ENCODE measurements around the gene OCA2. TPM values are rescaled to one million over a fixed set of nuclear protein-coding genes. Genes with fewer than 3 reads are reported as not detected.

Gene OCA2
- total and polyA plus RNA-seq, 4 donors, result 2.6 to 7.5 (median 3.2) TPM

DNA sequence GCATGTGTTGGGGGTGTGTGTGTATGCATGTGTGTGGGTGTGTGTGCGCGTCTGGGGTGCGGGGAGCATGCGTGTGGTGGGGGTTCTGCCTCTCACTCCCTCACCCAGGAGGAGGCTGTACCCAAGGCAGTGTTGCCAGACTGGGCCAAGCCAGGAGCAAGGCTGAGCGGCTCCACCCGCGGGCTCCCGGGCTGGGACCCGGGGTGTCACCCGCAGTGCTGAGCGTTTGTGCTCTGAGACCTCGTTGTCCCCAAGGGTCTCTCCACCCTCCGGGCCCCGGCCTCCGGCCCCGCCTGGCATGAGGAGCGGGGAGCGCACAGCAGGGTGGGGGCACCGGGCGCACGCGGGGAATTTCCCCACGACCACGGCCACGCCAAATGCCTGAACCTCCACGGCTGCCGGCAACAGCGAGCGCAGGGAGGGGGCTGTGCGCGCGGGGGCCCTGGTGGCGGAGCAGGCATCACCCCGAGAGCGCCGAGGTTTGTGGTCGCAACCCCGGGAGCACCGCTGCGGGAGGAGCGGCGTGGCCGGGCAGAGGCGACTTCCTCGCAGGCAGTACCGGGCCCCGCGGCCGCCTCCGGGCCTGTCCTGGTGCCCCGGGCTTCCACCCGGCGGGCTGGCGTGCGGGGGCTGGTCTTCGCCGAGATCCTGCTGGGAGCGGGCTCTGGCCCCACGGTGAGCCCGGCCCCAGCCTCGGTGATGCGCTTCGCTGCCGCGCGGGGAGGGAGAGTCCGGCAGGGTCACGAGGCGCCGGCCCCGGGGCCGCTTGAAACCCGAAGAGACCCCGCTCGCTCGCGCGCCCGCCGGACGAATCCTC is 7.4 kb upstream of the OCA2 start:
- peaks cover 17% of the 10 kb centered on the region for H3K4me1 ChIP-seq (ENCODE audit: control insufficient read depth, insufficient read depth, low read length)
- peaks cover 9% of the 10 kb centered on the region for H3K36me3 ChIP-seq (ENCODE audit: control insufficient read depth, insufficient read depth, low read length)
- peaks cover 2% of the 10 kb centered on the region for H3K27me3 ChIP-seq (ENCODE audit: control insufficient read depth, insufficient read depth, low read length)
- no peaks in the 10 kb centered on the region for H3K9me3 ChIP-seq (ENCODE audit: control insufficient read depth, insufficient read depth, low read length)
- peak in 1 of 6 donors; percentile 35 for DNase-seq (ENCODE audit: low read depth in 4 of 6, low spot score in 6 of 6)
- peak overlapping the region; percentile 44 for H3K4me3 ChIP-seq (ENCODE audit: low read depth, low read length)
- no peak overlapping the region for H3K27ac ChIP-seq (ENCODE audit: low read depth, low read length)
- WGBS (ENCODE audit: insufficient coverage), result 5% methylated on average over 81 of the region's 81 CpGs

DNA sequence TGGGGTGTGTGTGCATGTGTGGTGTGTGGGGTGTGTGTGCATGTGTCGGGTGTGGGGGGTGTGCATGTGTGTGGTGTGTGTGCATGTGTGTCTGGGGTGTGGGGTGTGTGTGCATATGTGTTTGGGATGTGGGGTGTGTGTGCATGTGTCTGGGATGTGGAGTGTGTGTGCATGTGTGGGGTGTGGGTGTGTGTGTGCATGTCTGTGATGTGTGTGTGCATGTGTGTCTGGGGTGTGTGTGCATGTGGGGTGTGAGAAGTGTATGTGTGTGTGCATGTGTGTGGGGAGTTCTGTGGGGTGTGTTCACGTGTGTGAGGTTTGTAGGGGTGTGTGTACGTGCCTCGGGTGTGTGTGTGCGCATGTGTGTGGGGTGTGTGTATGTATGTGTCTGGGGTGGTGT is 6.7 kb upstream of the OCA2 start:
- Histone ChIP-seq H3K36me3 (ENCODE audit: control insufficient read depth, insufficient read depth, low read length) (peaks cover 6% of the 10 kb centered on the region), H3K27me3 (ENCODE audit: control insufficient read depth, insufficient read depth, low read length) (peaks cover 5% of the 10 kb centered on the region), H3K4me1 (ENCODE audit: control insufficient read depth, insufficient read depth, low read length) (peaks cover 18% of the 10 kb centered on the region), H3K9me3 (ENCODE audit: control insufficient read depth, insufficient read depth, low read length) (no peaks in the 10 kb centered on the region), H3K27ac (ENCODE audit: low read depth, low read length) (no peak overlapping the region), H3K4me3 (ENCODE audit: low read depth, low read length) (no peak overlapping the region)
- no peak for DNase-seq (ENCODE audit: low read depth in 4 of 6, low spot score in 6 of 6)
- WGBS (ENCODE audit: insufficient coverage), result 98% methylated on average over 5 of the region's 5 CpGs

DNA sequence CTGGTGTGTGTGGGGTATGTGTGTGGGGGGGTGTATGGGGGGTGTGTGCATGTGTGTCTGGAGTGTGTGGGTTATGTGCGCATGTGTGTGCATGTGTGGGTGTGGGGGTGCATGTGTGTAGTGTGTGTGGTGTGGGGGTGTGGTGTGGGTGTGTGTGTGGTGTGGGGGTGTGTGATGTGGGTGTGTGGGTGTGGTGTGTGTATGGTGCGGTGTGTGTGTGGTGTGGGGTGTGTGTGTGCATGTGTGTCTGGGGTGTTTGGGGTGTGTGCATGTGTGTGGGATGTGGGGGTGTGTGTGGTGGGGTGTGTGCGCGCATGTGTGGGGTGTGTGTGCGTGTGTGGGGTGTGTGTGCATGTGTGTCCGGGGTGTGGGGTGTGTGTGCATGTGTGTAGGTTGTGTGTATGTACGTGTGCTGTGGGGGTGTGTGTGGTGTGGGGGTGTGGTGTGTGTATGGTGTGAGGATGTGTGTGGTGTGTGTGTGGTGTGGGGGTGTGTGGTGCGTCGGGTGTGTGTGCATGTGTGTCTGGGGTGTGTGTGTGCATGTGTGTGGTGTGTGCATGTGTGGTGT is 6.2 kb upstream of the OCA2 start:
- Histone ChIP-seq H3K36me3 (ENCODE audit: control insufficient read depth, insufficient read depth, low read length) (peaks cover 4% of the 10 kb centered on the region), H3K4me3 (ENCODE audit: low read depth, low read length) (no peak overlapping the region), H3K4me1 (ENCODE audit: control insufficient read depth, insufficient read depth, low read length) (peaks cover 22% of the 10 kb centered on the region), H3K27me3 (ENCODE audit: control insufficient read depth, insufficient read depth, low read length) (peaks cover 7% of the 10 kb centered on the region), H3K27ac (ENCODE audit: low read depth, low read length) (no peak overlapping the region), H3K9me3 (ENCODE audit: control insufficient read depth, insufficient read depth, low read length) (no peaks in the 10 kb centered on the region)
- DNase-seq (ENCODE audit: low read depth in 4 of 6, low spot score in 6 of 6), result no peak
- 98% methylated on average over 9 of the region's 9 CpGs for WGBS (ENCODE audit: insufficient coverage)

DNA sequence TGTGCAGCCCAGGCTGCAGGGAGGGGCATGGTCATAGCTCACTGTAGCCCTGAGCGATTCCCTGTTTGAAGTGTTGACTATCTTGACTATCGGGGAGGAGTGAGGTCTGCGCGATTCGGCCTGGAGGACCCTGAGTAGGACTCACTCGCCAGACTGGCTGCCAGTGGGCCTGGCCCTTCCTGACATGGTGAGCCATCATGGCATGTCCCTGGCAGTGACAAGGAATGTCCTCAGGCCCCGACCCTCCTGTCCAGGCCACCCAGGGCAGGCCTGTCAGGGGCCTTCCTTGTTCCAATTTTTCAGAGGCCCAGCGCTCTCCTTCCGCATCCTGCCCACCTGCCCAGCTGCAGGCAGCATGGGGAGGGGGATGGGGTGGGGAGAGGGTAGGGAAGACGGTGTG is 5.2 kb upstream of the OCA2 start:
- Histone ChIP-seq H3K27ac (ENCODE audit: low read depth, low read length) (no peak overlapping the region), H3K9me3 (ENCODE audit: control insufficient read depth, insufficient read depth, low read length) (no peaks in the 10 kb centered on the region), H3K27me3 (ENCODE audit: control insufficient read depth, insufficient read depth, low read length) (peaks cover 10% of the 10 kb centered on the region)

DNA sequence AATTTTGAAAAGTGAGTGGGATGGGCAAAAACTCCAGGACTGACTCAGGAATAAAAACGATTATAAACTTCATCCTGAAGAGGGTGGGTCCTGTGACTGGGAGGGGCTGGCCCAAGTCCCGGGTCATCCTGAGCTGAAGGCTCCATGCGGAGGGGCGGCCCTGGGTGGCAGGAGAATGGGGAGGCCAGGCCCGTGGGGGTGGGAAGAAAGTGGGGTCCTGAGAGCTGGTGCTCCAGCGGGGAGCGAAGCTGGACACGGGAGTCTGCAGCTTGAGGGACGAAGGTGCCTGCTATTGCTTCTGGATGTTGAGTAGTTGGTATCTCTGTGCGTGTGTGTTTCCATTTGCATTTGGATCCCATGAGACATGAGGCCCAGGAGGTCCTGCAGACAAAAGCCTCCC is 4.7 kb upstream of the OCA2 start:
- Histone ChIP-seq H3K4me1 (ENCODE audit: control insufficient read depth, insufficient read depth, low read length) (peaks cover 30% of the 10 kb centered on the region), H3K9me3 (ENCODE audit: control insufficient read depth, insufficient read depth, low read length) (no peaks in the 10 kb centered on the region), H3K4me3 (ENCODE audit: low read depth, low read length) (no peak overlapping the region), H3K36me3 (ENCODE audit: control insufficient read depth, insufficient read depth, low read length) (no peaks in the 10 kb centered on the region), H3K27ac (ENCODE audit: low read depth, low read length) (no peak overlapping the region), H3K27me3 (ENCODE audit: control insufficient read depth, insufficient read depth, low read length) (peaks cover 14% of the 10 kb centered on the region)
- no peak for DNase-seq (ENCODE audit: low read depth in 4 of 6, low spot score in 6 of 6)
- 87% methylated on average over 10 of the region's 10 CpGs for WGBS (ENCODE audit: insufficient coverage)

More for the DNA sequence above, 5.2 kb upstream of the OCA2 start:
- no peak overlapping the region for H3K4me3 ChIP-seq (ENCODE audit: low read depth, low read length)
- WGBS (ENCODE audit: insufficient coverage), result 83% methylated on average over 10 of the region's 10 CpGs
- H3K4me1 ChIP-seq (ENCODE audit: control insufficient read depth, insufficient read depth, low read length), result peaks cover 26% of the 10 kb centered on the region
- no peak for DNase-seq (ENCODE audit: low read depth in 4 of 6, low spot score in 6 of 6)
- no peaks in the 10 kb centered on the region for H3K36me3 ChIP-seq (ENCODE audit: control insufficient read depth, insufficient read depth, low read length)

DNA sequence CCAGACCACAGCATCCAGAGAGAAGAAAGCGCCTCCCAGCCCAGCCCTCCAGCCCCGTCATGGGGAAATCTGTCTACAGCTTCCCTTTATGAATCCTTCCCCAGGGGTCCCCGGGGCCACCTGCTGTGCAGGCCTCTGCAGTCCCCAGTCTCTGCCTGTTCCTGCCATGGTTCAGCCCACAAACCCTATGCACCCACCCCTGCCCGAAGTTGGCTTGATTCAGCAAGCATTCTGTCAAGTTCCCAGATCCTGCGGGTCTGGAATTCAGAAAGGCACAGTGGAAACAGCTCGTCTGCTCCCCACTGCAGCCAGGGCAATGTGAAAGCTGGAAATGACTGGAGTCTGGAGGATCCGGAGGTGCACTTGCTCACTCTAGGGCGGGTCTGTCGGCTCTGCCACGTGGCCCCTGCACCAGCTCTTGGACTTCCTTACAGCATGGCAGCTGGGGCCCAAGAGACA is 2.9 kb upstream of the OCA2 start:
- no peak for DNase-seq (ENCODE audit: low read depth in 4 of 6, low spot score in 6 of 6)
- no peak overlapping the region for H3K27ac ChIP-seq (ENCODE audit: low read depth, low read length)
- H3K9me3 ChIP-seq (ENCODE audit: control insufficient read depth, insufficient read depth, low read length), result no peaks in the 10 kb centered on the region
- H3K36me3 ChIP-seq (ENCODE audit: control insufficient read depth, insufficient read depth, low read length), result no peaks in the 10 kb centered on the region
- H3K27me3 ChIP-seq (ENCODE audit: control insufficient read depth, insufficient read depth, low read length), result peaks cover 28% of the 10 kb centered on the region
- WGBS (ENCODE audit: insufficient coverage), result 81% methylated on average over 10 of the region's 10 CpGs
- peaks cover 40% of the 10 kb centered on the region for H3K4me1 ChIP-seq (ENCODE audit: control insufficient read depth, insufficient read depth, low read length)
- no peak overlapping the region for H3K4me3 ChIP-seq (ENCODE audit: low read depth, low read length)

DNA sequence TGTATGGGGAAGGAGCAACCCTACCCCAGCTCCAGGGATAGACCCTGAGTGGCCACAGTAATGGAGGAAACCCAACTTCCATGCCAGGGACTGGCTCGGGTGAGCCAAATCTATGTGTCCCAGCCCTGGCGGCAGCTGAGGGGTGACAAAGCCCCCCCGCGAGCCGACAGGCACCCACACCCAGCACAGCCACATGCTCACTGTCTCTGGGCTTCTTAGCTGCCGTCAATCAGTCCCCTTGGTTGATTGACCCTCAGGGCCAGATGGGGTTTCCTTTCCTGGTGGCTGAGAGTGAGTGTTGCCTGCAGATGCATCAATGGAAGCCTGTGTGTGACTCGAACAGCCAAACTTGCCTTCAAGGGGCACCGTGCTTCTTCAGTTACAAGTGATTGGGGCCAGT is 2.1 kb upstream of the OCA2 start:
- 73% methylated on average over 8 of the region's 8 CpGs for WGBS (ENCODE audit: insufficient coverage)
- no peak for DNase-seq (ENCODE audit: low read depth in 4 of 6, low spot score in 6 of 6)
- peaks cover 40% of the 10 kb centered on the region for H3K4me1 ChIP-seq (ENCODE audit: control insufficient read depth, insufficient read depth, low read length)
- no peak overlapping the region for H3K27ac ChIP-seq (ENCODE audit: low read depth, low read length)
- no peaks in the 10 kb centered on the region for H3K9me3 ChIP-seq (ENCODE audit: control insufficient read depth, insufficient read depth, low read length)
- peaks cover 29% of the 10 kb centered on the region for H3K27me3 ChIP-seq (ENCODE audit: control insufficient read depth, insufficient read depth, low read length)
- no peaks in the 10 kb centered on the region for H3K36me3 ChIP-seq (ENCODE audit: control insufficient read depth, insufficient read depth, low read length)
- H3K4me3 ChIP-seq (ENCODE audit: low read depth, low read length), result no peak overlapping the region

DNA sequence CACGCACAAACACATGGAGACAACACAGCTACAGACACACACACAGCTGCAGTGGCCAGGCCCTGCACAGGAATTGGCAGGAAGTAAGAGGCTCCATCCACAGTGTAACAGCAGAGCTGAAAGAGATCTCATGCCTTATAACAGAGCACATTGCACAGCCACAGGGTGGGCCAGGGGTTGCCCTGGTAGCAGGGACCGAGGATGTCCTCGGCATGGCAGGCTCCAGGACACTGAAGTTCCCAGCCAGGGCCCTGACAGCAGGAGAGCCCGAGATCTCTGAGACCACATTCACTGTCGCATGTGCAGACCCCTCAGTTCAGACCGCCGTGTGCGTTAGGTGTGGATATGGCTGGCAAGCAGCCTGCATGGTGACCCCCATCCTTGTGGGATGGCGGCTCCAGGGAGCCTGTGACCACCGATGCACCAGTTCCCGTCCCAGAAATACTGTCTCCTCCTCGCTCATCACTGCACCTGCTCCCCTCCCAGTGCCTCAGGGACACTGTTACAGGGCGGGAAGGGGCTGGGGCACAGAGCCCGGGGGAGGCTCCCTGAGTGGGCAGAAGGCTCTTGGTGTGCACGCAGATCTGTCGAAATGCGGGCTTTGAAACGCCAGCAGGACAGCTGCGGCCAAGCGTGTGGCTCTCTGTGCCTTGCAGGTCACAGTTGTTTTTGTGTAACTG is 1.5 kb upstream of the OCA2 start:
- Histone ChIP-seq H3K27me3 (ENCODE audit: control insufficient read depth, insufficient read depth, low read length) (peaks cover 35% of the 10 kb centered on the region), H3K36me3 (ENCODE audit: control insufficient read depth, insufficient read depth, low read length) (no peaks in the 10 kb centered on the region), H3K9me3 (ENCODE audit: control insufficient read depth, insufficient read depth, low read length) (no peaks in the 10 kb centered on the region), H3K4me1 (ENCODE audit: control insufficient read depth, insufficient read depth, low read length) (peaks cover 43% of the 10 kb centered on the region), H3K27ac (ENCODE audit: low read depth, low read length) (no peak overlapping the region), H3K4me3 (ENCODE audit: low read depth, low read length) (no peak overlapping the region)
- 74% methylated on average over 20 of the region's 20 CpGs for WGBS (ENCODE audit: insufficient coverage)
- DNase-seq (ENCODE audit: low read depth in 4 of 6, low spot score in 6 of 6), result no peak

DNA sequence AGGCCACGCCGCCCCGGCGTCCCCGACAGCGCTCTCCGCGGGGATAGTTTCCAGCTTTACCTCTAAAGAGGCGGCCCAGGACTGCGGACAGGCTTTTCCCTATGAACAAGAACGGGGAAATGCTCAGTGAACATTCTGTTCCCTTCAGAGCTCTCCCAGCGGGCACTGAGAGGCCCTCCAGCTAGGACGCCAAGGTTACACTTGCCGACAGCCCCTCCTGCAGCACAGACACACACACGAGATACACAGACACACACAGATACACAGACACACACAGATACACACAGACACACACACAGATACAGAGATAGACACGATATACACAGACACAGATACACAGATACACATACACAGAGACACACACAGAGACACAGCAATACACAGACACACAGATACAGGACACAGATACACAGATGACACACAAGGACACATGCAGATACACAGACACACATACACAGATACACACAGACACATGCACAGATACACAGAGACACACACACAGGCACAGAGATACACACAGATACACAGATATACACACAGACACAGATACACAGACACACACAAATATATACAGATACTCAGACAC is 533 bp upstream of the OCA2 start:
- no peak overlapping the region for H3K27ac ChIP-seq (ENCODE audit: low read depth, low read length)
- H3K36me3 ChIP-seq (ENCODE audit: control insufficient read depth, insufficient read depth, low read length), result no peaks in the 10 kb centered on the region
- H3K9me3 ChIP-seq (ENCODE audit: control insufficient read depth, insufficient read depth, low read length), result no peaks in the 10 kb centered on the region
- peaks cover 43% of the 10 kb centered on the region for H3K27me3 ChIP-seq (ENCODE audit: control insufficient read depth, insufficient read depth, low read length)
- H3K4me1 ChIP-seq (ENCODE audit: control insufficient read depth, insufficient read depth, low read length), result peaks cover 52% of the 10 kb centered on the region
- H3K4me3 ChIP-seq (ENCODE audit: low read depth, low read length), result no peak overlapping the region
- peak in 1 of 6 donors; percentile 49 for DNase-seq (ENCODE audit: low read depth in 4 of 6, low spot score in 6 of 6)
- WGBS (ENCODE audit: insufficient coverage), result 15% methylated on average over 16 of the region's 16 CpGs
